Panc1 (cell line): ENCODE data around the gene MRPL18. TPM values are rescaled to one million over a fixed set of nuclear protein-coding genes. Genes with fewer than 3 reads are reported as not detected.

Experiments
- ATAC-seq: fragments of 200-7000 bp; cut with Tn5 transposase; 2 replicates; pipeline ENCODE4 v1.9.1; 2020; ENCODE audit warnings: mild to moderate bottlenecking, moderate library complexity
- BruUV-seq: library from RNA; stranded (reverse); fragments of 400-500 nt; replicated peaks from 2 replicates; lab custom pipeline; 2021; lab: Mats Ljungman, UMichigan
- CTCF ChIA-PET: fragments of 300-600 bp; sonication (Branson Sonifier 250); formaldehyde crosslinking; loops from one replicate; lab custom pipeline; 2022; ENCODE audit warnings: antibody characterized with exemption; lab: Charles Lee
- POLR2A ChIA-PET: fragments of 300-600 bp; sonication (Branson Sonifier 250); formaldehyde crosslinking; loops from one replicate; lab custom pipeline; 2022; ENCODE audit warnings: antibody characterized with exemption; lab: Charles Lee
- DNase-seq: peaks from one replicate; pipeline ENCODE4 v3.0.0-alpha.2; 2010; ENCODE audit warnings: low read depth, low spot score
- H3K27ac ChIP-seq: 2 replicates; pipeline ENCODE4 v1.5.1; 2011; ENCODE audit warnings: mild to moderate bottlenecking, low read length, inconsistent platforms
- H3K27me3 ChIP-seq: fragments of 200-500 bp; sonication (Bioruptor generic); 2 replicates; pipeline ENCODE4 v1.6.0; 2014; ENCODE audit warnings: low read length, inconsistent platforms; ENCODE audit not compliant: control insufficient read depth, insufficient read depth
- H3K36me3 ChIP-seq: fragments of 200-500 bp; sonication (Bioruptor generic); 2 replicates; pipeline ENCODE4 v1.5.1; 2014; ENCODE audit warnings: inconsistent platforms, mild to moderate bottlenecking, low read length, moderate library complexity; ENCODE audit not compliant: control insufficient read depth, insufficient read depth
- H3K4me1 ChIP-seq: 2 replicates; pipeline ENCODE4 v1.5.1; 2011; ENCODE audit warnings: inconsistent platforms, mild to moderate bottlenecking, low read length, moderate library complexity; ENCODE audit not compliant: control insufficient read depth, insufficient read depth
- H3K4me3 ChIP-seq, 2 experiments: 2 replicates each; pipeline ENCODE4 v1.5.1; 2011 to 2012; ENCODE audit warnings: low read depth in 2 of 2, low read length in 2 of 2, mild to moderate bottlenecking in 2 of 2, inconsistent platforms in 1 of 2, moderate library complexity in 1 of 2
- H3K9me3 ChIP-seq: fragments of 200-500 bp; sonication (Bioruptor generic); 2 replicates; pipeline ENCODE4 v1.5.1; 2014; ENCODE audit warnings: low read depth, mild to moderate bottlenecking, inconsistent platforms, low read length, moderate library complexity; ENCODE audit not compliant: control insufficient read depth, insufficient read depth
- POLR2AphosphoS5 ChIP-seq: IDR thresholded peaks from 2 replicates; pipeline ENCODE4 v1.6.1; 2012; ENCODE audit warnings: mild to moderate bottlenecking, low read depth, low read length, moderate library complexity
- SIN3A ChIP-seq: IDR thresholded peaks from 2 replicates; pipeline ENCODE4 v1.6.1; 2012; ENCODE audit warnings: low read depth, mild to moderate bottlenecking, low read length, moderate library complexity, borderline replicate concordance; ENCODE audit not compliant: insufficient read depth
- TCF7L2 ChIP-seq: IDR thresholded peaks from 2 replicates; pipeline ENCODE4 v1.6.1; 2011; ENCODE audit warnings: mild to moderate bottlenecking, low read depth, low read length, inconsistent platforms
- in situ Hi-C: cut with HindIII; loops from 2 replicates; pipeline ENCODE4 v1.10.0; 2016; ENCODE audit warnings: low sequenced_read_pairs, low pct_unique_long_range_greater_than_20kb
- intact Hi-C: fragments of 100-400 bp; cut with micrococcal nuclease; formaldehyde crosslinking; loops from one replicate; pipeline ENCODE4 v1.10.0; 2022; ENCODE audit not compliant: unreplicated experiment
- total RNA-seq: library from RNA; stranded (reverse); gene quantifications from one replicate; pipeline ENCODE4 v1.2.1, GENCODE V29; 2021; ENCODE audit not compliant: unreplicated experiment
- TF ChIP-seq, protein P1 (sequence below), 2 experiments: IDR thresholded peaks; 2 replicates each; pipeline ENCODE4 v1.6.1; 2011 to 2012; ENCODE audit warnings: low read depth in 2 of 2, control low read depth in 1 of 2, low read length in 1 of 2, mild to moderate bottlenecking in 1 of 2, moderate library complexity in 1 of 2; ENCODE audit not compliant: insufficient read depth in 1 of 2
- TF ChIP-seq, protein P2 (sequence below): fragments of 450-650 bp; IDR thresholded peaks from 2 replicates; pipeline ENCODE4 v1.5.1; 2017; ENCODE audit warnings: mild to moderate bottlenecking

MRPL18 gene
- total RNA-seq, 1 experiment from 2014 or later: 98.4 TPM

DNA sequence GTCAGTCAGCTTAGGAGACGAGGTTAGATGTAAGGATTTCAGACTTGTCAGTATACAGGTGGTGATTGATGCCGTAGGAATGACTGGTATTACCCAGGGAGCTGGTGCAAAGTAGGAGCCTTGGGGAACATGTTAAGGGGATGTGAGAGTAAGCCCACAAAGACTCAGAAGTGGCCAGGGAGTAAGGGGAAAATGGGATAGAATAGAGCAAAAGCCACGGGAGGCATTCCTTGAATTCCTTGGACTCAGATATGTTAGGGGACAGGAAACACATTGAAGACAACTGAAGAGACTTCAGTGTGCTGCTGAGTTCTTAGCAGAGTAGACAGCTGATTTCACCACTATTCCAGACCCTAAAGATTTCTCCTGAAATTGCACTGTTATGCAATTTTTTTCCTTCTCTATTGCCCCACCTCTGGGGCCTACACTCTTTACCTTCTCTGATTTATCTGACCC, 29.6 kb upstream of the MRPL18 start:
- BruUV-seq: TSS peak; percentile 92
- intact Hi-C loops (no loop called here), in situ Hi-C loops (no loop called here)
- TF ChIP-seq TCF7L2 (no peak), SIN3A (no peak), POLR2AphosphoS5 (0 out of 2 replicates have a peak, but pooled peaks have one; percentile 52)
- TF ChIP-seq, protein P1, sequence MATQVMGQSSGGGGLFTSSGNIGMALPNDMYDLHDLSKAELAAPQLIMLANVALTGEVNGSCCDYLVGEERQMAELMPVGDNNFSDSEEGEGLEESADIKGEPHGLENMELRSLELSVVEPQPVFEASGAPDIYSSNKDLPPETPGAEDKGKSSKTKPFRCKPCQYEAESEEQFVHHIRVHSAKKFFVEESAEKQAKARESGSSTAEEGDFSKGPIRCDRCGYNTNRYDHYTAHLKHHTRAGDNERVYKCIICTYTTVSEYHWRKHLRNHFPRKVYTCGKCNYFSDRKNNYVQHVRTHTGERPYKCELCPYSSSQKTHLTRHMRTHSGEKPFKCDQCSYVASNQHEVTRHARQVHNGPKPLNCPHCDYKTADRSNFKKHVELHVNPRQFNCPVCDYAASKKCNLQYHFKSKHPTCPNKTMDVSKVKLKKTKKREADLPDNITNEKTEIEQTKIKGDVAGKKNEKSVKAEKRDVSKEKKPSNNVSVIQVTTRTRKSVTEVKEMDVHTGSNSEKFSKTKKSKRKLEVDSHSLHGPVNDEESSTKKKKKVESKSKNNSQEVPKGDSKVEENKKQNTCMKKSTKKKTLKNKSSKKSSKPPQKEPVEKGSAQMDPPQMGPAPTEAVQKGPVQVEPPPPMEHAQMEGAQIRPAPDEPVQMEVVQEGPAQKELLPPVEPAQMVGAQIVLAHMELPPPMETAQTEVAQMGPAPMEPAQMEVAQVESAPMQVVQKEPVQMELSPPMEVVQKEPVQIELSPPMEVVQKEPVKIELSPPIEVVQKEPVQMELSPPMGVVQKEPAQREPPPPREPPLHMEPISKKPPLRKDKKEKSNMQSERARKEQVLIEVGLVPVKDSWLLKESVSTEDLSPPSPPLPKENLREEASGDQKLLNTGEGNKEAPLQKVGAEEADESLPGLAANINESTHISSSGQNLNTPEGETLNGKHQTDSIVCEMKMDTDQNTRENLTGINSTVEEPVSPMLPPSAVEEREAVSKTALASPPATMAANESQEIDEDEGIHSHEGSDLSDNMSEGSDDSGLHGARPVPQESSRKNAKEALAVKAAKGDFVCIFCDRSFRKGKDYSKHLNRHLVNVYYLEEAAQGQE (IDR thresholded peaks at IDR 0.05; ENCODE audit: insufficient read depth in 1 of 2, low read depth in 2 of 2, low read length in 1 of 2): no peak
- peak overlapping the region; percentile 94 for H3K27ac ChIP-seq
- ATAC-seq: 0 out of 2 replicates have a peak, but pooled peaks have one; percentile 20
- ChIA-PET CTCF (interaction anchor here (0.6 kb wide), 1 partner anchor 695 kb away, joined by 3 read pairs; no protein-coding TSS in a partner anchor), POLR2A (no interaction called here)
- peak overlapping the region; percentile 71 to 91; a peak in 3 of 4 replicates for H3K4me3 ChIP-seq
- peaks cover 12% of the 10 kb centered on the region for H3K36me3 ChIP-seq
- H3K4me1 ChIP-seq: peaks cover 23% of the 10 kb centered on the region
- DNase-seq: no peak
- no peaks in the 10 kb centered on the region for H3K9me3 ChIP-seq
- no peaks in the 10 kb centered on the region for H3K27me3 ChIP-seq

DNA sequence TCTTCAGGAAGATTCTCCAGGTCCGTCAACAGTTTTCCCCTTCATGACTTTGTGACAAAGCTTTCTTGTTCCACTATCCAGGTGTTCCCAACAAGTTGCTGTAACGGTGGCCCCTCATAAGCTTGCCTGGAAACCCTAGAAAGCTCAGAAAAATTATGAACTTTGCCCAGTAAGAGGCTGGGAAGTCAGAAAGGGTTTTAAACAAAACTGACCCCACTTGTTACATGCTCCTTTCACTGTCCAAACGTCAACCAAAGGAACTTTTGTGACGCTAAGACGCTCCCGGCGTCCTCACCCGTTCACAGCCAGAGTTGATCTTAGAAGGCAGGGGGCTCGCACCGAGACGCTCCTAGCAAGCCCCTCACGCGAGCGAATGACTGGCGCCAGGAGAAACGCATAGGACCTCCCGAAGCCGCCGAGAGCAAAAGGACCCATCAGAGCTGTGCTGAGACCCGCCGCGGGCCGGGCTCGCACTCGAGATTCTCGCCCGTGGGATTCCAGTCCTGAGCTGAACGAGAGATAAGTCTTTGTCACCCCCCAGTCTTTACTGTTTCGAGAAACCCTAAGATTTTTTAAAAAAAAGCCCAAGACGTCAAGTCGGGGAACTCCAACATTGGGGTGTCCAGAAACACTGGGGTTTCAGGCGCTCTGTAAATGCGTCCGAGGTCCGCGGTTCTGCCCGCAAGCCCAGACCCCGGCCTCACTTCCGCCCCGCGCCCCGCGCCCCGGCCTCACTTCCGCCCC, 29.0 kb upstream of the MRPL18 start:
- peaks cover 23% of the 10 kb centered on the region for H3K4me1 ChIP-seq
- H3K27ac ChIP-seq: peak overlapping the region; percentile 94
- ATAC-seq (peak; percentile 3; the same call in 1 of the 2 replicates), DNase-seq (no peak)
- H3K4me3 ChIP-seq: peak overlapping the region; percentile 71 to 91
- TF ChIP-seq POLR2AphosphoS5 (no peak), TCF7L2 (no peak), SIN3A (no peak)
- TF ChIP-seq, protein P1 (IDR thresholded peaks at IDR 0.05; ENCODE audit: insufficient read depth in 1 of 2, low read depth in 2 of 2, low read length in 1 of 2): no peak
- TF ChIP-seq, protein P2, sequence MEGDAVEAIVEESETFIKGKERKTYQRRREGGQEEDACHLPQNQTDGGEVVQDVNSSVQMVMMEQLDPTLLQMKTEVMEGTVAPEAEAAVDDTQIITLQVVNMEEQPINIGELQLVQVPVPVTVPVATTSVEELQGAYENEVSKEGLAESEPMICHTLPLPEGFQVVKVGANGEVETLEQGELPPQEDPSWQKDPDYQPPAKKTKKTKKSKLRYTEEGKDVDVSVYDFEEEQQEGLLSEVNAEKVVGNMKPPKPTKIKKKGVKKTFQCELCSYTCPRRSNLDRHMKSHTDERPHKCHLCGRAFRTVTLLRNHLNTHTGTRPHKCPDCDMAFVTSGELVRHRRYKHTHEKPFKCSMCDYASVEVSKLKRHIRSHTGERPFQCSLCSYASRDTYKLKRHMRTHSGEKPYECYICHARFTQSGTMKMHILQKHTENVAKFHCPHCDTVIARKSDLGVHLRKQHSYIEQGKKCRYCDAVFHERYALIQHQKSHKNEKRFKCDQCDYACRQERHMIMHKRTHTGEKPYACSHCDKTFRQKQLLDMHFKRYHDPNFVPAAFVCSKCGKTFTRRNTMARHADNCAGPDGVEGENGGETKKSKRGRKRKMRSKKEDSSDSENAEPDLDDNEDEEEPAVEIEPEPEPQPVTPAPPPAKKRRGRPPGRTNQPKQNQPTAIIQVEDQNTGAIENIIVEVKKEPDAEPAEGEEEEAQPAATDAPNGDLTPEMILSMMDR: no peak
- in situ Hi-C loops (no loop called here), intact Hi-C loops (no loop called here)
- ChIA-PET CTCF (no interaction called here), POLR2A (no interaction called here)
- no TSS peak for BruUV-seq
- H3K9me3 ChIP-seq: no peaks in the 10 kb centered on the region
- H3K27me3 ChIP-seq: no peaks in the 10 kb centered on the region
- H3K36me3 ChIP-seq: peaks cover 10% of the 10 kb centered on the region
